Activated T-helper 1 cell treated with Interleukin-2 at 50 U/mL for 16 hours (primary cell): ENCODE data around the gene CFAP410.

ENCODE experiments used
- DNase-seq: peaks from one replicate; pipeline ENCODE4 v3.0.0-alpha.2; 2020; ENCODE audit warnings: low read depth

The CFAP410 gene

GRCh38 chr21:44338971-44339910 lies at the start of gene CFAP410:
Gene CFAP410, minus strand, starts transcription at chr21:44339390. Its CDS starts 196 bp downstream, at chr21:44339194.
- peak; percentile 94 for DNase-seq

- no peak for DNase-seq
These were observed 45.8 kb upstream of the CFAP410 start for GRCh38 chr21:44384968-44385367.

- DNase-seq, result no peak
These were observed 44.0 kb upstream of the CFAP410 start for GRCh38 chr21:44383216-44383615.

- DNase-seq, result no peak
These were observed 43.3 kb upstream of the CFAP410 start for GRCh38 chr21:44382536-44382935.

- no peak for DNase-seq
These were observed 42.7 kb upstream of the CFAP410 start for GRCh38 chr21:44381874-44382273.

- DNase-seq, result no peak
These were observed 41.7 kb upstream of the CFAP410 start for GRCh38 chr21:44380876-44381275.

GRCh38 chr21:44379991-44380865 lies 41.0 kb upstream of the CFAP410 start:
- no peak for DNase-seq

- DNase-seq, result no peak
These were observed 40.3 kb upstream of the CFAP410 start for GRCh38 chr21:44379515-44379848.

GRCh38 chr21:44378646-44379514 lies 39.7 kb upstream of the CFAP410 start:
- DNase-seq, result no peak

- DNase-seq, result no peak
These were observed 38.9 kb upstream of the CFAP410 start for GRCh38 chr21:44377922-44378645.

- no peak for DNase-seq
These were observed 38.2 kb upstream of the CFAP410 start for GRCh38 chr21:44377201-44377921.

- no peak for DNase-seq
These were observed 37.4 kb upstream of the CFAP410 start for GRCh38 chr21:44376606-44377005.

- DNase-seq, result no peak
These were observed 36.6 kb upstream of the CFAP410 start for GRCh38 chr21:44375761-44376241.

GRCh38 chr21:44375281-44375651 lies 36.1 kb upstream of the CFAP410 start:
- DNase-seq, result no peak

GRCh38 chr21:44374601-44375280 lies 35.6 kb upstream of the CFAP410 start:
- no peak for DNase-seq

GRCh38 chr21:44372616-44373015 lies 33.4 kb upstream of the CFAP410 start:
- DNase-seq, result no peak

- no peak for DNase-seq
These were observed 32.4 kb upstream of the CFAP410 start for GRCh38 chr21:44371596-44371995.

- DNase-seq, result no peak
These were observed 31.7 kb upstream of the CFAP410 start for GRCh38 chr21:44370786-44371410.

- no peak for DNase-seq
These were observed 31.0 kb upstream of the CFAP410 start for GRCh38 chr21:44370027-44370735.
